Stimulated activated CD8-positive, alpha-beta memory T cell treated with anti-CD3 and anti-CD28 coated beads, Interleukin-4, amount 100 ng/mL, for 4 hours (primary cell): ENCODE measurements around the gene ZNF324.
"Not testable (repeated sequence)": the region's sequence is repeated elsewhere in the genome, so short reads cannot be mapped to it uniquely, and the experiment has no call there.

Experiments
- DNase-seq, 2 donors: peaks; one replicate each; pipeline ENCODE4 v3.0.0-alpha.2; 2020; ENCODE audit warnings: low read depth in 2 of 2, low spot score in 1 of 2

ZNF324 gene

GRCh38 chr19:58499021-58499927 lies 32.4 kb downstream of the ZNF324 start:
- DNase-seq, result peak; percentile 94

DNA sequence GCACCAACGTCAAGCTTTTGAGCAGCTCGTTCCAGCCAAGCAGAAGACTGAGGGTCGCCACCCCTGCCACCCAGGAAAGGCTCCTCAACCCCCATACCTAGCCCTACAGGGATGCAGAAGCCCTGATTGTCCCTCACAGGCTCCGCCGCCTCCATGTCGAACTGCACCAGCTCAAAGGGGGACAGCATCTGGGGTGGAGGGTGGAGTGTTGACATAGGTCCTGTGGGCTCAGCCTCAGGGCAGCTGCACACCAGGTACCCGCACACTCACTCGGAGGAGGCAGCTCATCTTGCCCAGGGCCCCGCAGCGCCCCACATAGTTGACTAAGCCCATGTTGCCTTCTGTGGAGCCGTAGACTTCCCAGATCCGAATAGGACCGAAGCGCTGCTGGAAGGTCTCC lies 33.4 kb downstream of the ZNF324 start:
- DNase-seq, result no peak

- not testable (repeated sequence) for DNase-seq
These were observed 40.8 kb downstream of the ZNF324 start for GRCh38 chr19:58507602-58508223.

DNA sequence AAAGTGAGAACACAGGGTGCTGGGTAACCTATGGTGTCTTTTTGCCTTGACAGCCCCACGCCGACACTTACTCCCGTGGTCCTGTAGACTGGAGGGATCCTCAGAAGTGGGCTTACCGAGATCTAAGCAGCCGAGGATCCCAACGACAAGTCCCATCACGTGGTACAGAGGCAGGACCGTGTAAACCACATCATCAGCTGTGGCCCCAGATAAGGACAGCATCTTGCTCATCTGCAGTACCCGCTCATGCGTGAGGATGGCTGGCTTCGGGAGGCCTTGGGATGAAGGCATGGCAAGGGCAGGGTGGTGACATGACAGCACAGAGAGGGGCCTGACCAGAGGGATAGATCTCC lies 42.8 kb downstream of the ZNF324 start:
- no peak for DNase-seq

GRCh38 chr19:58510084-58510862 lies 43.4 kb downstream of the ZNF324 start:
- DNase-seq, result no peak

DNA sequence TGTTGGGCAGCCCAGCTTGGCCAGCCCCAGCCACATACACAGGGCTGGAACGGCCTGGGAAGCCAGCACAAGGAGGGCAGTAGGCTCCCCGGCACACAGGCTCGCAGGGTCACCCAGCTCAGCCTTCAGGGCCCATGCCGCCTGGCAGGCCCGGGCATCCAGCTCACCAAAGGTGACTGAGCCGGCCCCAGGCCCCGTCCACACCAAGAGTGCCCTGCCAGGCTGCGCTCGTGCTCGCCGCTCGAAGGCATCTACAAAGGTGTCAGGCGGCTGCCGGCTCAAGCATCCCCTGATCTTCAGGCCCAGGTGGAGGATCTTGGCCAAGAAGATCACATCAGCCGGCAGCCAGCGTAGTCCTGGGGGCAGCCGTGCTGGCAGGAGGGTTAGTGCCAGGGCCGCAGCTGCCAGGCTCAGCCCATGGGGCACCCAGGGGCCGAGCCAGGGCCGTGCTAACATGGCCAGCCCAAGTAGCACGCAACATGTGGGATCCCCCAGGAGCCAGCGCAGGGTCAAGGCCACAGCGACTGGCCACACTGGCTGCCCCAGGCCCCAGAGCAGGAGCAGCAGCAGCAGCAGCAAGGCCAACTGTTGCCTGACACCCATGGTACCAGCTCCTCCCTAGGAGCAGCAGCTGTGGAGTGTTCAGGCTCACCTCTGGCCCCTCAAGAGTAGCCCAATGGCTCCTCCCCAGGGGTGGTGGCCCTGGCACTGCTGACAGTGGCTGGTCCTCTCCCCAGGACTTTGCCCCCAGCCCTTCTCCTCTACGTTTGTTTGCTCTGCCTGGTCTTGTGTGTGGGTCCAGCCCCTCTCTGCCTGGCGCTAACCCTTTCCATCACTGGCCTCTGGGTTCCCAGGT lies 44.7 kb downstream of the ZNF324 start, which contains the start of gene SLC27A5:
TSS of gene SLC27A5 (minus strand) at position 640 of the 856 bp plus-strand sequence. CDS start at position 603, 37 bp downstream.
- no peak for DNase-seq

GRCh38 chr19:58513213-58513693 lies 46.4 kb downstream of the ZNF324 start:
- no peak for DNase-seq

DNA sequence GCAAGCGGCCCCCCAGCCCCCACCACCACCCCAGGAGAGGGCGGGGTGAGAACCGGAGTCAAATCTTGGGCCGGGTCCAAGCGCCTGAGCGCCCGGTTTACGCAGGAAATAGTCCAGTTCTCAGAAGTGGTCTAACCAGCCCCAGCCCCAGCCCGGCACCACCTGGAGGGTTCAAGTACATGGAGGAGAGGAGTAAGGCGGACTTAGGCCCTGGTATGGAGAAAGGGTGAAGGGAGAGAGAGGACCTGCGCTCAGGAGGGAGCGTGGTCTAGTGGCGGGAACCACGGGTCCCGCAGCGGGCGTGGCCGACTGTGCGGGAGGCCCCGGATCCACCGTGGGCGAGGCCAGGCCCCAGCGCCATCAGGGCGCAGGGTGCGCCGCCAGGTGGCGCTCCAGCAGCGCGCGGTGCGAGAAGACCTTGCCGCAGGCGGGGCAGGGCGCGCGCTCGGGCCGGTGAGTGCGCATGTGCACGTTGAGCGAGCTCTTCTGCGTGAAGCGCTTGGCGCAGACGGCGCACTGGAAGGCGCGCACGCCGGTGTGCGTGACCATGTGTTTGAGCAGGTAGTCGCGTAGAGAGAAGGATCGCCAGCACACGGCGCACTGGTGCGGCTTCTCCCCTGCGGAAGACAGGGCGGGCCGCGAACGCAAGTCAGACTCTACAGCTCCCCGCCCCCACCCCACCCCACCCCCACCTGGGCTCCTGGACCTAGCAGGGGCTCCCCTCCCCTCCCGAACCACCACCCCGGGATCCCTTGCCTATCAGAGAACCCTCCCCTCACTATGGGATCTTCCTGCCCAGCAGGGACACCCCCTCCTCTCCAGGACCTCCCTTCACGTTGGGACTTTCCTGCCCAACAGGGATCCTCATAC lies 47.0 kb downstream of the ZNF324 start:
- DNase-seq, result peak; percentile 79 to 85

- DNase-seq, result no peak
These were observed 47.7 kb downstream of the ZNF324 start for GRCh38 chr19:58514564-58515022.

DNA sequence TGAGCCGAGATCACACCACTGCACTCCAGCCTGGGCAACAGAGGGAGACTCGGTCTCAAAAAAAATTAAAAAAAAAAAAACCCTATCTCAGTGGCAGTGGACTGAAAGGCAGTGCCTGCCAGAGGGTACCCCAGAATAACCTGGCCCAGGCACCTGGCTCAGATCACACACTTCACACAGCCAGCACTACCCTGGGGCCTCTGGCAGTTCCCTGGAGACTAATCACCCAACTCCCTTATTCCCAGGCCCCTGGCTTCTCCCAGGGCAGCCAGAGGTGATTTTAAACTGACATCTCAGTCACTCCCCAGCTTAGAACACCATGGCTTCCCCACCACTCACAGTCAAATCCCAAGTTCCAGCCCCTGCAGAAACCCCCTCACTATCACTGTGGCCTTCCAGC lies 48.4 kb downstream of the ZNF324 start:
- DNase-seq, result no peak

DNA sequence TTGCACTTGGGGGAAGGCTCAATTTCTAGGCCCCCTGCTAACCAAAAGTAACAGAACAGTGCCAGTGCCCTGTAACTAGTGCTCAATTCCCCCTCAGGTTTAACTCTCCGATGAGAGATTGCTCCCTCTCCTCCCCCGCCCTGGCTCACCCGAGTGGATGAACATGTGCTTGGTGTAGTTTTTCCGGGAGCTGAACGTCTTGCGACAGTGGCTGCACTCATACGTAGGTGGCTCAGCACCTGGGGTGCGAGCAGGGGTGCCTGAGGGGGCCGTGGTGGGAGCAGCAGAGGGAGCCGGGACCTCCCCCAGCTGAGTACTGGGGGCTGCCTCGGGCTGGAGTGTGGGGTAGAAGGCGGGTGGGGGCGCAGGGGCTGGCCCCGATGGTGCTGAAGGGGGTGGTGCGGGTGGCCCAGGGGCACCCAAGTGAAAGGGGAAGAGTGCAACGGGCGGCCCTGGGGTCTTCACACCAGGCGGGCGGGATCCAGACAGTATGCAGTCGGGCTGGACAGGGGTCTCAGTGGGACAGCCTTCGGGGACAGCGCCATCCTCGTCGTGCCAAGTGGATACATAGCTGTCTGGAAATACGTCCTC lies 49.5 kb downstream of the ZNF324 start:
- DNase-seq, result no peak

- DNase-seq, result no peak
These were observed 50.3 kb downstream of the ZNF324 start for GRCh38 chr19:58516964-58517833.

DNA sequence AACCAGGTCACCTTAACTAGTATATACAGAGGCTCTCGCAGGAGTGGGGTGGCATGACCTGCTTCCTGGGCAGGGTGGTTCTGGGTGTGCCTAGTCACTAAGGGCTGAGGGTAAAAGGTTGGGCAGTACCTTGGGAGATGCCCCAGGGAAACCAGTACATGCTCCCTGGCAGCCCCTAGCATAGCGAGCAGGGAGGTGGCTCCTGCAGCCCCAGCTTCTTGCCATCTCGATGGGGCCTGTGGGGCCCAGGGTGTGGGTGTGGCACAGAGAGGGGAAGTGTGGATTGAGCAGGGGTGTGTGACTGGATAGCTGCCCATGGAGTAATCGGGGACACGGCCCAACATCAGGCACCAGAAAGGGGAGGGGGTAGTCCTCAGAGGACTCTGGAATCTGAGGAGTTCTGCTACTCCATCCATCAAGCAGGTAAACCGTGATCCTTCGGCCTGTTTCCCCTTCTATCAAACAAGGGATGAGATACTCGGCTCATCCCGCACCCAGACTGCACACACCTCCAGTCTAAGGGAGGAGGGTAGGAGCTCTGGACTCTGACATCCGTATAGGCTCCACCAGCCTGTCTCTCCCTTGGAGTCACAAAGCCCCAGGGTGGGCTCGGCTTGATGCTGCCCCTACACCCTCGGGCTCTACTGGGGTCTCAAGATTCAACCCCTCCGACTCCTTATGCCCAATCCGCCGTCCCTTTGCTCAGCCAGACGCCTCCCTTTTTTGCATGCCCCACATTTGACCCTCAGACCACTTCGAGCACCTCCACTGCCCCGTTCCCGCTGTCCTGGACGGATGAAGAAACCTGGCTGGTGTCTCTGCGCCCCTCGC lies 51.6 kb downstream of the ZNF324 start:
- no peak for DNase-seq

- no peak for DNase-seq
These were observed 52.1 kb downstream of the ZNF324 start for GRCh38 chr19:58519087-58519354.

DNA sequence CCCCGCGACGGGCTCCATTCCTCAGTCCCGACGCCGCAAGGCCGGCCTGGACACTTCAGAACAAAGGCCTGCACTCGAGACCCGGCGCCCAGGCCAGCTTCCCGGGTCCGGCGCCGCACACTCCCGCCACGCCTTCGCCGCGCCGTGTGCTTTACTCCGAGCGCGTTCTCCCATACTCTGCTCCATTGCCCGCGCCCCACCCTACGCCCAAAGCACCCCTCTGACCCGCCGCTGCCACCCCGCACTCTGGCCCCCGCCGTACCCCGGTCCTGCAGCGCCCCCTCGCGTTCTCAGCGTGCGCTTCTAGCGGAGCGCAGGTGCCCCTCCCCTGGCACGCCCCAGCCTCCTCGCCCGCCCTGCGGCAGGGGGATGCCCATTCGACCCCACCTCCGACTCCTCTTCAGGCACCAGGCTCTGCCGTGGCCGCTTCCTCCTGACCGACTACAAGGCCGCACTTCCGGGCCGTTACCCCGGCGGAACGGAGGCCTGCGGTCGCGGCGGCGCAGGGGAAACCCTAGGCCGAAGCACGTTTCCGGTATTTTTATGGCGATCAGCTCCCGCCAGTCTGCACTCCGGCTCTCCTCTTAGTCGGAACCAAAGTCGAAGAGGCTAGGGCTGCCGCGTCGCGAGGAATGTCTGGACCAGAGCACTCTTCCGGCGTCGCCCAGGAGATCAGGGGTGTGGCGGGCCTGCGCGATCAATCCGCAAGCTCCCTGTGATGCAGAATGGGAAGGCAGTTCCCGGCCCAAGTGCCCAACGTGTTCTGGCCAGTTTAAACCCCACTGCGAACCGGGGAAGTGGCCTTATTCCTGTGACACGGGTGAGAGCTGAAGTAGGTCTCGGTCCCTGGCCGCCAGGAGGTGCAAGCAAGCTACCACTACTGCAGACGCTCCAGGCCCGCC lies 52.7 kb downstream of the ZNF324 start, which contains the start of gene ZBTB45:
TSS of gene ZBTB45 (minus strand) at position 456 of the 902 bp plus-strand sequence. CDS start 2,137 bp downstream, outside the sequence.
- peak; percentile 70 to 77 for DNase-seq

DNA sequence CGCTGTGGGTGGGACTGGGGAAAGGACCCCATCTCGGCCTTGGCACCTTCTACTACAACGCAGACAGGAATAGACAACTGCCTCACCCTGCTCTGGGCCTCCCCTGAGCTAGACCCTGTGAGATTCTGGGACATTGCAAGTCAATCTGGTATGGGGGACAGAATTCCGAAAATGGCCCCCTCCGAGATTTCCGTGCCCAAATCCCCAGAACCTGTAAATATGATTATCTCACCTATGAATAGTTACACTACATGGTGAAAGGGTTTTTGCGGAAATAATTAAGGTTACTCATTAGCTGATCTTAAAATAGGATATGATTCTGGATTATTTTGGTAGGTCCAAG lies 53.3 kb downstream of the ZNF324 start:
- no peak for DNase-seq
